Endodermal cell (in vitro differentiated cells): ENCODE measurements around the gene ABHD17B. TPM values are rescaled to one million over a fixed set of nuclear protein-coding genes. Genes with fewer than 3 reads are reported as not detected.

Experiments
- DNase-seq: peaks from one replicate; pipeline ENCODE4 v3.0.0-alpha.2; 2017
- H3K27ac ChIP-seq: 2 replicates; pipeline ENCODE4 v1.5.1; 2013; ENCODE audit warnings: mild to moderate bottlenecking, low read depth, low read length, moderate library complexity
- H3K27me3 ChIP-seq: 2 replicates; pipeline ENCODE4 v1.6.1; 2013; ENCODE audit warnings: mild to moderate bottlenecking, low read length, moderate library complexity; ENCODE audit not compliant: insufficient read depth, control insufficient read depth, poor library complexity, severe bottlenecking
- H3K36me3 ChIP-seq: 2 replicates; pipeline ENCODE4 v1.7.0; 2013; ENCODE audit warnings: mild to moderate bottlenecking, low read length, moderate library complexity; ENCODE audit not compliant: control insufficient read depth, insufficient read depth
- H3K4me1 ChIP-seq: one replicate; pipeline ENCODE4 v1.7.0; 2013; ENCODE audit warnings: low read length; ENCODE audit not compliant: control insufficient read depth, insufficient read depth
- H3K4me3 ChIP-seq: 2 replicates; pipeline ENCODE4 v1.5.1; 2013; ENCODE audit warnings: mild to moderate bottlenecking, low read length, moderate library complexity
- H3K9ac ChIP-seq: 2 replicates; pipeline ENCODE4 v1.6.1; 2013; ENCODE audit warnings: mild to moderate bottlenecking, low read length, moderate library complexity; ENCODE audit not compliant: poor library complexity, severe bottlenecking; ENCODE audit errors: extremely low read depth
- H3K9me3 ChIP-seq: 2 replicates; pipeline ENCODE4 v1.6.1; 2013; ENCODE audit warnings: mild to moderate bottlenecking, low read length, moderate library complexity; ENCODE audit not compliant: control insufficient read depth
- H3K27ac Mint-ChIP-seq: 2 replicates; pipeline ENCODE4 v1.8.0; 2020; ENCODE audit warnings: mixed read lengths
- H3K27me3 Mint-ChIP-seq: 2 replicates; pipeline ENCODE4 v1.8.0; 2021; ENCODE audit warnings: mild to moderate bottlenecking, mixed read lengths; ENCODE audit not compliant: insufficient read depth
- H3K36me3 Mint-ChIP-seq: 2 replicates; pipeline ENCODE4 v1.8.0; 2020; ENCODE audit warnings: low read depth, mixed read lengths
- H3K4me1 Mint-ChIP-seq: 2 replicates; pipeline ENCODE4 v1.8.0; 2020; ENCODE audit warnings: mixed read lengths
- H3K4me3 Mint-ChIP-seq: 2 replicates; pipeline ENCODE4 v1.8.0; 2020; ENCODE audit warnings: mild to moderate bottlenecking, moderate library complexity, mixed read lengths
- H3K9me3 Mint-ChIP-seq: 2 replicates; pipeline ENCODE4 v1.8.0; 2020; ENCODE audit warnings: mild to moderate bottlenecking, mixed read lengths
- CTCF ChIP-seq: fragments of 200-600 bp; sonication (generic); conservative IDR thresholded peaks from 2 replicates; pipeline ENCODE4 v1.5.0; 2021; ENCODE audit warnings: antibody characterized with exemption, mild to moderate bottlenecking
- WGBS, 2 experiments: methylation state at CpG; one replicate each; pipeline versions ENCODE4 v1.1.5 to v1.1.7; 2013; ENCODE audit warnings: missing lambda C conversion rate in 2 of 2, mixed read lengths in 1 of 2; ENCODE audit not compliant: insufficient coverage in 1 of 2, insufficient read length in 1 of 2; 5-methylcytosine and 5-hydroxymethylcytosine counted together
- total RNA-seq, 2 donors: library from RNA; stranded (reverse); fragmentation: NEBNext Ultra II Directional in 1 of 2; extraction: Animal tissue kit (Norgen Biotek cat#: 25700) in 1 of 2; gene quantifications; 2 replicates in 1 of 2; 3 replicates in 1 of 2; pipeline ENCODE4 v1.2.1, GENCODE V29; 2021

Gene ABHD17B
- total RNA-seq, 2 donors from 2014 or later = 32.3 to 44.9 TPM

GRCh38 chr9:71875345-71875744 lies 35.6 kb downstream of the ABHD17B start:
- no peaks in the 10 kb centered on the region for H3K9me3 Mint-ChIP-seq
- H3K27me3 ChIP-seq = no peaks in the 10 kb centered on the region
- no peak for TF ChIP-seq CTCF
- no peaks in the 10 kb centered on the region for H3K4me1 ChIP-seq
- H3K9ac ChIP-seq = no peak overlapping the region
- no peak overlapping the region for H3K27ac Mint-ChIP-seq
- H3K4me1 Mint-ChIP-seq = peaks cover 13% of the 10 kb centered on the region
- peaks cover 32% of the 10 kb centered on the region for H3K36me3 ChIP-seq
- no peak for DNase-seq
- 75 to 98% methylated on average over 4 to 6 of the region's 6 CpGs for WGBS, 2 experiments
- H3K36me3 Mint-ChIP-seq = peaks cover 17% of the 10 kb centered on the region
- no peak overlapping the region for H3K27ac ChIP-seq
- H3K4me3 ChIP-seq = no peak overlapping the region
- H3K27me3 Mint-ChIP-seq = no peaks in the 10 kb centered on the region
- H3K4me3 Mint-ChIP-seq = no peak overlapping the region
- H3K9me3 ChIP-seq = peaks cover 11% of the 10 kb centered on the region

GRCh38 chr9:71863631-71864030 lies 47.4 kb downstream of the ABHD17B start:
- DNase-seq = no peak
- Mint-ChIP-seq H3K4me3 (no peak overlapping the region), H3K27ac (no peak overlapping the region), H3K27me3 (no peaks in the 10 kb centered on the region), H3K36me3 (peaks cover 67% of the 10 kb centered on the region), H3K9me3 (peaks cover 5% of the 10 kb centered on the region), H3K4me1 (peaks cover 1% of the 10 kb centered on the region)
- H3K4me1 ChIP-seq = no peaks in the 10 kb centered on the region
- 100% methylated on average over 1 of the region's 1 CpG; no CpG with 5 or more reads in 1 of the 2 experiments for WGBS, 2 experiments
- TF ChIP-seq CTCF = no peak
- H3K4me3 ChIP-seq = no peak overlapping the region
- no peak overlapping the region for H3K9ac ChIP-seq
- no peaks in the 10 kb centered on the region for H3K27me3 ChIP-seq
- H3K9me3 ChIP-seq = peaks cover 30% of the 10 kb centered on the region
- no peak overlapping the region for H3K27ac ChIP-seq
- H3K36me3 ChIP-seq = peaks cover 66% of the 10 kb centered on the region

- Mint-ChIP-seq H3K27me3 (no peaks in the 10 kb centered on the region), H3K36me3 (peaks cover 57% of the 10 kb centered on the region)
Measured at GRCh38 chr9:71861618-71862017, 49.4 kb downstream of the ABHD17B start.

More at GRCh38 chr9:71861618-71862017, 49.4 kb downstream of the ABHD17B start:
- Histone ChIP-seq H3K9ac (no peak overlapping the region), H3K9me3 (peaks cover 30% of the 10 kb centered on the region), H3K4me3 (no peak overlapping the region), H3K36me3 (peaks cover 53% of the 10 kb centered on the region), H3K4me1 (no peaks in the 10 kb centered on the region), H3K27me3 (no peaks in the 10 kb centered on the region), H3K27ac (no peak overlapping the region)
- Mint-ChIP-seq H3K4me3 (no peak overlapping the region), H3K4me1 (peaks cover 4% of the 10 kb centered on the region), H3K9me3 (peaks cover 5% of the 10 kb centered on the region), H3K27ac (no peak overlapping the region)
- 96 to 100% methylated on average over 2 to 3 of the region's 3 CpGs for WGBS, 2 experiments
- TF ChIP-seq CTCF = no peak
- DNase-seq = no peak
